Karpas-422 (cell line): ENCODE results near the gene FBXO40. TPM values are rescaled to one million over a fixed set of nuclear protein-coding genes. Genes with fewer than 3 reads are reported as not detected.
"Not testable (repeated sequence)": the region's sequence is repeated elsewhere in the genome, so short reads cannot be mapped to it uniquely, and the experiment has no call there.

Experiments
- DNase-seq: peaks from one replicate; pipeline ENCODE4 v3.0.0-alpha.2; 2015
- H2AFZ ChIP-seq: fragments of 200-600 bp; sonication (generic); 2 replicates; pipeline ENCODE4 v1.6.1; 2014; ENCODE audit warnings: antibody characterized with exemption, low read length, mixed read lengths
- H3K27ac ChIP-seq: fragments of 200-600 bp; sonication (generic); 2 replicates; pipeline ENCODE4 v1.5.1; 2014; ENCODE audit warnings: mild to moderate bottlenecking, low read length, moderate library complexity
- H3K27me3 ChIP-seq: fragments of 200-600 bp; sonication (generic); 2 replicates; pipeline ENCODE4 v1.6.1; 2014; ENCODE audit warnings: low read length, mixed read lengths
- H3K36me3 ChIP-seq: fragments of 200-600 bp; sonication (generic); 2 replicates; pipeline ENCODE4 v1.6.1; 2014; ENCODE audit warnings: low read length, mixed read lengths; ENCODE audit not compliant: insufficient read depth
- H3K4me1 ChIP-seq: fragments of 200-600 bp; sonication (generic); 2 replicates; pipeline ENCODE4 v1.6.1; 2014; ENCODE audit warnings: mild to moderate bottlenecking, low read length, mixed read lengths
- H3K4me2 ChIP-seq: fragments of 200-600 bp; sonication (generic); 2 replicates; pipeline ENCODE4 v1.6.1; 2014; ENCODE audit warnings: low read length, low read depth, mild to moderate bottlenecking; ENCODE audit not compliant: poor library complexity, severe bottlenecking
- H3K4me3 ChIP-seq: fragments of 200-600 bp; sonication (generic); 2 replicates; pipeline ENCODE4 v1.5.1; 2014; ENCODE audit warnings: mild to moderate bottlenecking, antibody characterized with exemption, low read length, mixed read lengths
- H3K79me2 ChIP-seq: fragments of 200-600 bp; sonication (generic); 2 replicates; pipeline ENCODE4 v1.6.1; 2014; ENCODE audit warnings: mild to moderate bottlenecking, low read length, mixed read lengths
- H3K9ac ChIP-seq: fragments of 200-600 bp; sonication (generic); 2 replicates; pipeline ENCODE4 v1.6.0; 2014; ENCODE audit warnings: low read length
- H3K9me2 ChIP-seq: fragments of 200-600 bp; sonication (generic), shearing (Covaris generic); replicated peaks from 2 replicates; pipeline ENCODE4 v1.6.0; 2014; ENCODE audit warnings: mild to moderate bottlenecking, low read length, moderate library complexity; ENCODE audit not compliant: insufficient read depth
- H3K9me3 ChIP-seq: fragments of 300-700, 200-600 bp; sonication (generic); 2 replicates; pipeline ENCODE4 v1.6.1; 2014; ENCODE audit warnings: low read length, mixed read lengths
- H4K20me1 ChIP-seq: fragments of 200-600 bp; sonication (generic); 2 replicates; pipeline ENCODE4 v1.6.1; 2014; ENCODE audit warnings: mild to moderate bottlenecking, antibody characterized with exemption, low read length, low read depth; ENCODE audit not compliant: insufficient read depth
- total RNA-seq: library from RNA; depleted of rRNA; stranded (reverse); fragments of >200 nt; shearing (Covaris generic); gene quantifications from 2 replicates; pipeline ENCODE4 v1.2.3, GENCODE V29; 2014; ENCODE audit warnings: low replicate concordance

The FBXO40 gene
- total RNA-seq, 1 experiment from 2014 or later = not detected

DNA sequence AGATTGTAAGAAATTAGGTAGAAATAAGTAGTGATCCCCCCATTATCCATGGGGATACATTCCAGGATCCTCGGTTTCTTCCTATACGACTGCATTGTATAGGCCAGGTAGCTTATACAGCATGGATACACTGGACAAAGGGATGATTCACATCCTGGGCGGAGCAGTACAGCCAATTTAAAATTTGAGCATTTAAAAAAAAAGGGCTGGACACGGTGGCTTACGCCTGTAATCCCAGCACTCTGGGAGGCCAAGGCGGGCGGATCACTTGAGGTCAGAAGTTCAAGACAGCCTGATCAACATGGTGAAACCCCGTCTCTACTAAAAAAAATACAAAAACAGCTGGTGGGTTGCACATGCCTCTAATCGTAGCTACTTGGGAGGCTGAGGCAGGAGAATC is 26.4 kb upstream of the FBXO40 start:
- Histone ChIP-seq H4K20me1 (no peaks in the 10 kb centered on the region), H3K27ac (no peak overlapping the region), H3K9me2 (no peaks in the 10 kb centered on the region), H3K9ac (no peak overlapping the region), H2AFZ (no peak overlapping the region), H3K4me2 (no peak overlapping the region), H3K79me2 (no peaks in the 10 kb centered on the region), H3K9me3 (no peaks in the 10 kb centered on the region), H3K4me1 (no peaks in the 10 kb centered on the region), H3K36me3 (no peaks in the 10 kb centered on the region), H3K4me3 (no peak overlapping the region), H3K27me3 (no peaks in the 10 kb centered on the region)
- DNase-seq = no peak

- no peaks in the 10 kb centered on the region for H3K27me3 ChIP-seq
These were observed 25.5 kb upstream of the FBXO40 start, which contains the start of gene ARGFX for GRCh38 chr3:121567649-121568048. ARGFX (plus strand) TSS chr3:121567949; CDS start chr3:121570714, 2,765 bp downstream.

GRCh38 chr3:121574449-121574848 is 18.7 kb upstream of the FBXO40 start:
- DNase-seq = no peak
- H3K4me3 ChIP-seq = no peak overlapping the region
- H3K4me1 ChIP-seq = no peaks in the 10 kb centered on the region
- no peak overlapping the region for H3K27ac ChIP-seq
- H3K9me2 ChIP-seq = no peaks in the 10 kb centered on the region
- H3K36me3 ChIP-seq = no peaks in the 10 kb centered on the region
- no peaks in the 10 kb centered on the region for H3K9me3 ChIP-seq
- no peaks in the 10 kb centered on the region for H3K79me2 ChIP-seq
- H3K27me3 ChIP-seq = no peaks in the 10 kb centered on the region
- no peak overlapping the region for H3K4me2 ChIP-seq
- H2AFZ ChIP-seq = no peak overlapping the region
- no peaks in the 10 kb centered on the region for H4K20me1 ChIP-seq
- H3K9ac ChIP-seq = no peak overlapping the region

More at GRCh38 chr3:121567649-121568048, 25.5 kb upstream of the FBXO40 start, which contains the start of gene ARGFX:
- no peaks in the 10 kb centered on the region for H3K9me3 ChIP-seq
- H2AFZ ChIP-seq = no peak within 1 kb of the TSS
- no peak within 1 kb of the TSS for H3K9ac ChIP-seq
- H4K20me1 ChIP-seq = no peaks in the 10 kb centered on the region
- DNase-seq = no peak
- H3K4me2 ChIP-seq = no peak within 1 kb of the TSS
- no peaks in the 10 kb centered on the region for H3K36me3 ChIP-seq
- H3K27ac ChIP-seq = no peak within 1 kb of the TSS
- H3K79me2 ChIP-seq = no peaks in the 10 kb centered on the region
- no peaks in the 10 kb centered on the region for H3K4me1 ChIP-seq
- no peak within 1 kb of the TSS for H3K4me3 ChIP-seq
- H3K9me2 ChIP-seq = no peaks in the 10 kb centered on the region

DNA sequence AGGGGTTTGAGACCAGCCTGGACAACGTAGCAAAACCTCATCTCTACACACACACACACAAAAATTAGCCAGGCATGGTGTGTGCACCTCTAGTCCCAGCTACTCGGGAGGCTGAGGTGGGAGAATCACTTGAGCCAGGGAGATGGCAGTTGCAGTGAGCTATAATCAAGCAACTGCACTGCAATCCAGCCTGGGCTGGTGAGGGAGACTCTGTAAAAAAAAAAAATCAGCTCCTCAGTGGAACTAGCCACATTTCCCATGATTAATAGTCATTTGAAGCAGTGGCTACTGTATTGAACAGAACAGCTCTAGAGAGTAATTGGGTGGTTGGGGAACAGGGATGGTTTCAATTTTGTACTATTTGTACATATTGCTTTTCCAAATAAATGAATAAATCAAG is 11.5 kb upstream of the FBXO40 start:
- Histone ChIP-seq H3K9me2 (no peaks in the 10 kb centered on the region), H3K27ac (no peak overlapping the region), H3K4me2 (no peak overlapping the region), H4K20me1 (no peaks in the 10 kb centered on the region), H2AFZ (no peak overlapping the region), H3K79me2 (no peaks in the 10 kb centered on the region), H3K9me3 (no peaks in the 10 kb centered on the region), H3K4me1 (no peaks in the 10 kb centered on the region), H3K36me3 (no peaks in the 10 kb centered on the region), H3K4me3 (no peak overlapping the region), H3K9ac (no peak overlapping the region), H3K27me3 (no peaks in the 10 kb centered on the region)
- no peak for DNase-seq

- Histone ChIP-seq H3K9ac (no peak overlapping the region), H3K9me3 (no peaks in the 10 kb centered on the region), H3K9me2 (no peaks in the 10 kb centered on the region), H3K27me3 (no peaks in the 10 kb centered on the region), H3K4me3 (no peak overlapping the region), H2AFZ (no peak overlapping the region), H3K27ac (no peak overlapping the region), H3K4me2 (no peak overlapping the region), H3K79me2 (no peaks in the 10 kb centered on the region), H3K36me3 (no peaks in the 10 kb centered on the region), H3K4me1 (no peaks in the 10 kb centered on the region), H4K20me1 (no peaks in the 10 kb centered on the region)
- no peak for DNase-seq
These were observed 8.8 kb upstream of the FBXO40 start for GRCh38 chr3:121584418-121584817.

DNA sequence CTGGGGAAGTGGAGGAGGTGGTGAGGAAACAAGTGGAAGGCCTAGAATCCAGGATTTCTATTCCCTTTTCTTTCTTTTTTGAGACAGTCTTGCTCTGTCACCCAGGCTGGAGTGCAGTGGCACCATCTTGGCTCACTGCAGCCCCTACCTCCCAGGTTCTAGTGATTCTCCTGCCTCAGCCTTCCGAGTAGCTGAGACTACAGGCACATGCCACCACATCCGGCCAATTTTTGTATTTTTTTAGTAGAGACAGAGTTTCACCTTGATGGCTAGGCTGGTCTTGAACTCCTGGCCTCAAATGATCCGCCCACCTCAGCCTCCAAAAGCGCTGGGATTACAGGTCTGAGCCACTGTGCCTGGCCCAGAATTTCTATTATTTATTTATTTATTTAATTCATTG is 627 bp downstream of the FBXO40 start:
- not testable (repeated sequence) for H4K20me1 ChIP-seq, H3K9me3 ChIP-seq, DNase-seq, H3K36me3 ChIP-seq, H3K79me2 ChIP-seq, H3K9me2 ChIP-seq, H3K9ac ChIP-seq, H3K27me3 ChIP-seq
- peaks cover 39% of the 10 kb centered on the region for H3K4me1 ChIP-seq
- H3K4me3 ChIP-seq = peak overlapping the region; percentile 64; the same call in 1 of the 2 replicates
- H2AFZ ChIP-seq = peak overlapping the region; percentile 83; the same call in 1 of the 2 replicates
- peak overlapping the region; percentile 81; the same call in 1 of the 2 replicates for H3K27ac ChIP-seq
- H3K4me2 ChIP-seq = peak overlapping the region; percentile 78

- H2AFZ ChIP-seq = no peak overlapping the region
- H3K79me2 ChIP-seq = no peaks in the 10 kb centered on the region
- no peak overlapping the region for H3K9ac ChIP-seq
- no peaks in the 10 kb centered on the region for H3K27me3 ChIP-seq
- H3K4me3 ChIP-seq = no peak overlapping the region
- peaks cover 39% of the 10 kb centered on the region for H3K4me1 ChIP-seq
- no peak overlapping the region for H3K4me2 ChIP-seq
- no peaks in the 10 kb centered on the region for H3K9me2 ChIP-seq
- H3K27ac ChIP-seq = no peak overlapping the region
- no peak for DNase-seq
- H3K9me3 ChIP-seq = no peaks in the 10 kb centered on the region
- no peaks in the 10 kb centered on the region for H3K36me3 ChIP-seq
- no peaks in the 10 kb centered on the region for H4K20me1 ChIP-seq
These were observed 1.7 kb downstream of the FBXO40 start for GRCh38 chr3:121594850-121595249.

- H3K36me3 ChIP-seq = no peaks in the 10 kb centered on the region
- no peaks in the 10 kb centered on the region for H4K20me1 ChIP-seq
- H3K27me3 ChIP-seq = no peaks in the 10 kb centered on the region
- H3K9ac ChIP-seq = no peak overlapping the region
- no peak overlapping the region for H2AFZ ChIP-seq
- no peaks in the 10 kb centered on the region for H3K9me3 ChIP-seq
- no peaks in the 10 kb centered on the region for H3K79me2 ChIP-seq
- DNase-seq = no peak
- no peaks in the 10 kb centered on the region for H3K9me2 ChIP-seq
- H3K4me2 ChIP-seq = no peak overlapping the region
- H3K4me1 ChIP-seq = peaks cover 39% of the 10 kb centered on the region
- H3K27ac ChIP-seq = no peak overlapping the region
- H3K4me3 ChIP-seq = no peak overlapping the region
These were observed 2.7 kb downstream of the FBXO40 start for GRCh38 chr3:121595765-121596406.
